Measurements from ENCODE around the gene CD38.

Gene CD38

GRCh38 chr4:15738877-15739276 is 39.3 kb upstream of the CD38 start:
- Histone ChIP-seq H3K36me3 (no peaks in the 10 kb centered on the region), H3K27me3 (no peaks in the 10 kb centered on the region), H3K4me3 (ENCODE audit: low read depth, low read length) (no peak overlapping the region), H3K4me1 (no peaks in the 10 kb centered on the region), H3K9me3 (no peaks in the 10 kb centered on the region)
- no peak for DNase-seq
- TF ChIP-seq CTCF (IDR thresholded peaks at IDR 0.05; ENCODE audit: low read depth, low read length), result no peak

- Histone ChIP-seq H3K27me3 (no peaks in the 10 kb centered on the region), H3K4me3 (ENCODE audit: low read depth, low read length) (no peak overlapping the region), H3K9me3 (no peaks in the 10 kb centered on the region), H3K4me1 (no peaks in the 10 kb centered on the region), H3K36me3 (no peaks in the 10 kb centered on the region)
- TF ChIP-seq CTCF (IDR thresholded peaks at IDR 0.05; ENCODE audit: low read depth, low read length), result no peak
- DNase-seq, result no peak
Measured at GRCh38 chr4:15740764-15741404, 37.2 kb upstream of the CD38 start.

- no peak for TF ChIP-seq CTCF (IDR thresholded peaks at IDR 0.05; ENCODE audit: low read depth, low read length)
- Histone ChIP-seq H3K27me3 (no peaks in the 10 kb centered on the region), H3K4me3 (ENCODE audit: low read depth, low read length) (no peak overlapping the region), H3K9me3 (no peaks in the 10 kb centered on the region), H3K4me1 (no peaks in the 10 kb centered on the region), H3K36me3 (no peaks in the 10 kb centered on the region)
- no peak for DNase-seq
Measured at GRCh38 chr4:15742083-15742582, 36.0 kb upstream of the CD38 start.

- Histone ChIP-seq H3K27me3 (no peaks in the 10 kb centered on the region), H3K4me1 (no peaks in the 10 kb centered on the region), H3K4me3 (ENCODE audit: low read depth, low read length) (no peak overlapping the region), H3K9me3 (no peaks in the 10 kb centered on the region), H3K36me3 (no peaks in the 10 kb centered on the region)
- no peak for DNase-seq
- TF ChIP-seq CTCF (IDR thresholded peaks at IDR 0.05; ENCODE audit: low read depth, low read length), result no peak
Measured at GRCh38 chr4:15742637-15743036, 35.5 kb upstream of the CD38 start.

- Histone ChIP-seq H3K4me1 (no peaks in the 10 kb centered on the region), H3K4me3 (ENCODE audit: low read depth, low read length) (no peak overlapping the region), H3K9me3 (no peaks in the 10 kb centered on the region), H3K27me3 (no peaks in the 10 kb centered on the region), H3K36me3 (no peaks in the 10 kb centered on the region)
- DNase-seq, result no peak
- no peak for TF ChIP-seq CTCF (IDR thresholded peaks at IDR 0.05; ENCODE audit: low read depth, low read length)
Measured at GRCh38 chr4:15744016-15744545, 34.0 kb upstream of the CD38 start.

GRCh38 chr4:15746110-15746509 is 32.0 kb upstream of the CD38 start:
- TF ChIP-seq CTCF (IDR thresholded peaks at IDR 0.05; ENCODE audit: low read depth, low read length), result no peak
- H3K4me3 ChIP-seq (ENCODE audit: low read depth, low read length), result no peak overlapping the region
- H3K36me3 ChIP-seq, result no peaks in the 10 kb centered on the region
- no peaks in the 10 kb centered on the region for H3K4me1 ChIP-seq
- H3K9me3 ChIP-seq, result no peaks in the 10 kb centered on the region
- no peaks in the 10 kb centered on the region for H3K27me3 ChIP-seq
- DNase-seq, result no peak

All from BE2C (cell line).